ENCODE measurements around the gene CD274.

Gene CD274

GRCh38 chr9:5500441-5501235, 50.3 kb downstream of the CD274 start:
- DNase-seq (ENCODE audit: low read depth): peak; percentile 39

GRCh38 chr9:5502553-5502952, 52.2 kb downstream of the CD274 start:
- no peak for DNase-seq (ENCODE audit: low read depth)

GRCh38 chr9:5509573-5509972, 59.2 kb downstream of the CD274 start:
- DNase-seq (ENCODE audit: low read depth): peak; percentile 74

- DNase-seq (ENCODE audit: low read depth): peak; percentile 73
Measured at GRCh38 chr9:5510360-5510931, 60.1 kb downstream of the CD274 start, which contains the start of gene PDCD1LG2. Gene PDCD1LG2 (plus strand): TSS chr9:5510531. CDS start chr9:5522547, 12,016 bp downstream.

- DNase-seq (ENCODE audit: low read depth): no peak
Measured at GRCh38 chr9:5510989-5511388, 60.6 kb downstream of the CD274 start.

GRCh38 chr9:5511476-5511875, 61.1 kb downstream of the CD274 start:
- no peak for DNase-seq (ENCODE audit: low read depth)

- DNase-seq (ENCODE audit: low read depth): no peak
Measured at GRCh38 chr9:5511935-5512580, 61.7 kb downstream of the CD274 start.

- DNase-seq (ENCODE audit: low read depth): no peak
Measured at GRCh38 chr9:5512658-5513452, 62.5 kb downstream of the CD274 start.

GRCh38 chr9:5513966-5514616, 63.7 kb downstream of the CD274 start:
- no peak for DNase-seq (ENCODE audit: low read depth)

- no peak for DNase-seq (ENCODE audit: low read depth)
Measured at GRCh38 chr9:5514617-5515260, 64.4 kb downstream of the CD274 start.

GRCh38 chr9:5515261-5515650, 64.9 kb downstream of the CD274 start:
- DNase-seq (ENCODE audit: low read depth): no peak

GRCh38 chr9:5516453-5517220, 66.3 kb downstream of the CD274 start:
- no peak for DNase-seq (ENCODE audit: low read depth)

- DNase-seq (ENCODE audit: low read depth): peak; percentile 25
Measured at GRCh38 chr9:5518171-5518936, 68.0 kb downstream of the CD274 start.

- DNase-seq (ENCODE audit: low read depth): no peak
Measured at GRCh38 chr9:5518937-5519319, 68.6 kb downstream of the CD274 start.
